Ovary (tissue), 9 donors: ENCODE data around the gene TM4SF20. TPM values are rescaled to one million over a fixed set of nuclear protein-coding genes. Genes with fewer than 3 reads are reported as not detected.

Experiments used
- DNase-seq, 5 donors: peaks; one replicate each; pipeline ENCODE4 v3.0.0-alpha.2; 2019 to 2020
- H3K27ac ChIP-seq, 2 donors: fragments of 200-600 bp; one replicate each; pipeline versions ENCODE4 v1.5.1 to v1.8.0; 2019 to 2022
- H3K27me3 ChIP-seq: fragments of 200-600 bp; one replicate; pipeline ENCODE4 v1.8.0; 2022
- H3K36me3 ChIP-seq: fragments of 200-600 bp; sonication (generic); one replicate; pipeline ENCODE4 v1.5.1; 2019
- H3K4me1 ChIP-seq: one replicate; pipeline ENCODE4 v1.8.1; 2013; ENCODE audit warnings: mild to moderate bottlenecking, moderate library complexity; ENCODE audit not compliant: insufficient read depth
- H3K4me3 ChIP-seq: fragments of 200-600 bp; sonication (generic); one replicate; pipeline ENCODE4 v1.5.1; 2017
- H3K9me3 ChIP-seq, 2 donors: fragments of 200-600 bp in 1 of 2; sonication (generic) in 1 of 2; one replicate each; pipeline versions ENCODE4 v1.5.1 to v1.8.1; 2013 to 2019; ENCODE audit warnings: mild to moderate bottlenecking in 1 of 2, moderate library complexity in 1 of 2
- EP300 ChIP-seq: sonication (generic); formaldehyde crosslinking; IDR thresholded peaks from one replicate; pipeline ENCODE4 v1.6.1; 2017; ENCODE audit warnings: antibody characterized with exemption
- POLR2A ChIP-seq: fragments of 450-650 bp; IDR thresholded peaks from one replicate; pipeline ENCODE4 v1.6.1; 2017; ENCODE audit warnings: antibody characterized with exemption, mild to moderate bottlenecking, moderate library complexity
- WGBS, 3 donors: extraction: QIAGEN DNeasy Blood & Tissue Kit in 1 of 3; methylation state at CpG; one replicate each; pipeline versions ENCODE4 v1.1.5 to v1.1.7; 2013 to 2017; 5-methylcytosine and 5-hydroxymethylcytosine counted together
- intact Hi-C, 4 donors: fragments of 100-400 bp; cut with DNase I; formaldehyde crosslinking; loops; one replicate each; pipeline versions ENCODE4 v1.11.0 to v1.15.1; 2022 to 2023
- polyA plus RNA-seq, 2 donors: library from polyadenylated mRNA; stranded (reverse); fragments of 200-250 nt in 1 of 2; fragments of 350-450 nt in 1 of 2; fragmentation: Illumina TruSeq in 1 of 2; extraction: RNeasy Lipid Tissue Mini Kit (QIAGEN cat#74804) in 1 of 2; gene quantifications; one replicate each; pipeline ENCODE4 v1.2.3, GENCODE V29; 2013 to 2014
- total RNA-seq, 7 donors: library from RNA; depleted of rRNA in 2 of 7; stranded (reverse); fragments of >200 nt in 2 of 7; fragmentation: NEBNext Ultra II Directional in 3 of 7; extraction: Animal tissue kit (Norgen Biotek cat#: 25700) in 3 of 7; gene quantifications; one replicate each; pipeline versions ENCODE4 v1.1.0 to v1.2.4, GENCODE V29; 2016 to 2023
- TF ChIP-seq, protein P1 (sequence below), 3 donors: fragments of 450-650 bp in 2 of 3; fragments of 200-600 bp in 1 of 3; IDR thresholded peaks; one replicate each; pipeline versions ENCODE4 v1.5.1 to v1.8.0; 2016 to 2022; ENCODE audit warnings: antibody characterized with exemption in 3 of 3, mild to moderate bottlenecking in 1 of 3
- donor health status: DM: no; HTN: no; CAD: no; lungs with moderate emphysema.
- donor health status: DM: no; HTN: no; CAD: no.
- donor health status: Bipolar disorder and iron deficiency.
- donor health status: DM: yes; HTN: yes; CAD: no.
- donor health status: DM: no; HTN: no; CAD: no.
- donor health status: DM: yes; HTN: yes; CAD: no.

Gene TM4SF20
- total and polyA plus RNA-seq, 9 donors: 1.4 TPM; not detected in 8

DNA sequence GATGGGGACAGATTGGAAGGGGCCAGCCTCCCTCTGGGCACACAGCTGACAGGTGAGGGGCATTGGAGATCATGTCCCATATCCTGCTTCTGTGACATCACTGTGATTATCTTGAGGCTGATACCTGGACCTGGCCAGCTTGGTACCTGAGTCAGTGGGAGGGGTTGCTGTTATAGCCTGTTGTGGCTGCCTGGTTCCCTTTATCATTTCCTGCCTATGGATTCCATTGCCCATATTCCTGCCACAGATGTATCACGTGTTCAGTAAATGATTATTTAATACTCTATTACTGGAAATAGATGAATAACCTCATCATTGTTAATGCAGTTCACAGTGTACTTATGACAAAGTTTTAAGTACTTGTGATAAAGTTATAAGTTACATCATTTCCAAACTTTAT is 16.4 kb upstream of the TM4SF20 start:
- intact Hi-C loops: no loop called here
- no peak overlapping the region for H3K4me3 ChIP-seq
- no peak for DNase-seq
- peaks cover 4% of the 10 kb centered on the region for H3K4me1 ChIP-seq
- TF ChIP-seq EP300 (no peak), POLR2A (no peak)
- TF ChIP-seq, protein P1, sequence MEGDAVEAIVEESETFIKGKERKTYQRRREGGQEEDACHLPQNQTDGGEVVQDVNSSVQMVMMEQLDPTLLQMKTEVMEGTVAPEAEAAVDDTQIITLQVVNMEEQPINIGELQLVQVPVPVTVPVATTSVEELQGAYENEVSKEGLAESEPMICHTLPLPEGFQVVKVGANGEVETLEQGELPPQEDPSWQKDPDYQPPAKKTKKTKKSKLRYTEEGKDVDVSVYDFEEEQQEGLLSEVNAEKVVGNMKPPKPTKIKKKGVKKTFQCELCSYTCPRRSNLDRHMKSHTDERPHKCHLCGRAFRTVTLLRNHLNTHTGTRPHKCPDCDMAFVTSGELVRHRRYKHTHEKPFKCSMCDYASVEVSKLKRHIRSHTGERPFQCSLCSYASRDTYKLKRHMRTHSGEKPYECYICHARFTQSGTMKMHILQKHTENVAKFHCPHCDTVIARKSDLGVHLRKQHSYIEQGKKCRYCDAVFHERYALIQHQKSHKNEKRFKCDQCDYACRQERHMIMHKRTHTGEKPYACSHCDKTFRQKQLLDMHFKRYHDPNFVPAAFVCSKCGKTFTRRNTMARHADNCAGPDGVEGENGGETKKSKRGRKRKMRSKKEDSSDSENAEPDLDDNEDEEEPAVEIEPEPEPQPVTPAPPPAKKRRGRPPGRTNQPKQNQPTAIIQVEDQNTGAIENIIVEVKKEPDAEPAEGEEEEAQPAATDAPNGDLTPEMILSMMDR (IDR thresholded peaks at IDR 0.05): no peak
- H3K36me3 ChIP-seq: no peaks in the 10 kb centered on the region
- H3K27me3 ChIP-seq: no peaks in the 10 kb centered on the region
- WGBS, 3 donors: 71 to 83% (median 75%) methylated on average over 1 of the region's 1 CpG
- no peaks in the 10 kb centered on the region for H3K9me3 ChIP-seq
- H3K27ac ChIP-seq: no peak overlapping the region

DNA sequence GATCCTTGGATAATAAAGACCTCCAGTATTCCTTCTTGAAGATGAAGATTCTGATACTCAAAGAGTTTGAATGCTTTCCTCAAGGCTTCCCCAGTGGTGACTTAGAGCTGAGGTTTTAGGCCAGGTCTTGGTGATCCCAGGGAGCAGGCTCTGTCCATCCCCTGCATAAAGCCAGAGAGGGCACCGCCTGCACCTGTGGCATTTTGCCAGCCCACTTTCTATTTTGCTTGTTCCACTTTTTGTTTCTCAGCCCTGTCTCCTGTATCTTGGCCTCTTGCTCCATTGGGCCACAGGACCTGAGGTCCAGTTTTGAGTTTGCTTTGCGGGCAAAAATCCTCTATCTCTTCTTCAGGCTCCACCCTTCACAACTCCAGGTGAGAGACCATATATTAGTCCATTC is 15.3 kb upstream of the TM4SF20 start:
- TF ChIP-seq POLR2A (no peak), EP300 (no peak)
- TF ChIP-seq, protein P1 (IDR thresholded peaks at IDR 0.05): no peak
- H3K4me1 ChIP-seq: peaks cover 4% of the 10 kb centered on the region
- DNase-seq: no peak
- H3K27me3 ChIP-seq: no peaks in the 10 kb centered on the region
- intact Hi-C loops: no loop called here
- no peaks in the 10 kb centered on the region for H3K9me3 ChIP-seq
- no peak overlapping the region for H3K27ac ChIP-seq
- 46 to 97% (median 68%) methylated on average over 2 of the region's 2 CpGs for WGBS, 3 donors
- no peaks in the 10 kb centered on the region for H3K36me3 ChIP-seq
- no peak overlapping the region for H3K4me3 ChIP-seq

DNA sequence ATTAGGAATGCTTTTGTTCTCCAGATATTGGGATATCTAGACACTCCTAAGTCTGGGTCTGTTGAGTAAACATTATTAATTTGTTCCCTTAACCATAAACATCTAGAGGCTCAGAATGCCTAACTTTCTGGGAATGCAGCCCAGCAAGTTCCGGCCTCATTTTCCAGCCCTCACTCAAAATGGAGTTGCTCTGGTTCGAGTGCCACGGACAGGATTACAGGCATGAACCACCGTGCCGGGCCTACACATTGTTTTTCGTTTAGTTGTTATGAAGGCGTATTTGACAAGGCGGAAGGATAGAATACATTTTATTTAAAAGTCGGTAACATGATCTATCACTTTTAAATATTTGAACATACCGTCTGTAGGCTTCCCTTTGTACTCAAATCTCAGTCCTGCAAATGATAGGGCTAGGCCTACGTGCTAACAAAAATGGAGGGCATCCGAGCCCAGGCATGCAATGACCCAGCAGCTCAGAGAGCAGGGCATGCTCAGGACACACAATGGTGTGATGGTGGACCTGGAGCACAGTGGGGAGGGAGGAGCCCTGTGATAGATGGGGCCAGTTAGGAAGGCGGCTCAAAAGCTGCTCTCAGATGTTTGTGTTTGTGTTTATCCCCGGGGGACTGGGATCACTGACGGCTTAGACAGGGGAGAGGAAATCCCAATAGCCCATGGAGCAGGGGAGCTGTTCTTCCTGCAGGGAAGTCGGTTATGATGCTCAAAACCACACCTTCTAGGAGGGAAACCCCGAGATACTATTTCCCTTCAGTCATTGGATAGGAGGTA is 11.6 kb upstream of the TM4SF20 start:
- 88 to 89% (median 89%) methylated on average over 17 of the region's 17 CpGs for WGBS, 3 donors
- no peaks in the 10 kb centered on the region for H3K36me3 ChIP-seq

DNA sequence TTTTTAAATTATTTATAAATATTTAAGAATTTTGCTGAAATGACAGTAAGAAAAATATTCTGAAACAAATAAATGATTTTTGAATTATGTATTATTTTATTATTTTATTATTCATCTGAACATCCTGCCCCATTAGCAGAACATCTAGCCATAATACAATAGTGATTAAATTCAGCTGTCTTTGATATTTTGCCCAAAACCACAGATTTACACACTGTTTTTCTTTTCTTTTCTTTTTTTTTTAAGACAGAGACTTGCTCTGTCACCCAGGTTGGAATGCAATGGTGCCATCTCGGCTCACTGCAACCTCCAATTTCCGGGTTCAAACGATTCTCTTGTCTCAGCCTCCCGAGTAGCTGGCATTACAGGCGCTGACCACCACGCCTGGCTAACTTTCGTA is 10.6 kb upstream of the TM4SF20 start:
- WGBS, 3 donors: 89 to 93% (median 90%) methylated on average over 7 of the region's 7 CpGs

More for the DNA sequence above, 11.6 kb upstream of the TM4SF20 start:
- H3K4me3 ChIP-seq: no peak overlapping the region
- peaks cover 4% of the 10 kb centered on the region for H3K4me1 ChIP-seq
- no peak for TF ChIP-seq POLR2A
- TF ChIP-seq EP300: no peak
- TF ChIP-seq, protein P1 (IDR thresholded peaks at IDR 0.05): no peak
- H3K27me3 ChIP-seq: no peaks in the 10 kb centered on the region
- no peak for DNase-seq
- intact Hi-C loops: no loop called here
- H3K9me3 ChIP-seq: no peaks in the 10 kb centered on the region
- H3K27ac ChIP-seq: no peak overlapping the region

More for the DNA sequence above, 10.6 kb upstream of the TM4SF20 start:
- H3K27me3 ChIP-seq: no peaks in the 10 kb centered on the region
- H3K36me3 ChIP-seq: no peaks in the 10 kb centered on the region
- no peak overlapping the region for H3K4me3 ChIP-seq
- H3K27ac ChIP-seq: no peak overlapping the region
- no peak for DNase-seq
- no peaks in the 10 kb centered on the region for H3K9me3 ChIP-seq
- TF ChIP-seq POLR2A: no peak
- TF ChIP-seq, protein P1 (IDR thresholded peaks at IDR 0.05): no peak
- TF ChIP-seq EP300: no peak
- intact Hi-C loops: no loop called here
- H3K4me1 ChIP-seq: peaks cover 4% of the 10 kb centered on the region
